Esophagus muscularis mucosa (tissue), 4 donors: ENCODE data around the gene CD28.

Experiments used
- CTCF ChIP-seq, 3 experiments: fragments of 200-600 bp in 2 of 3; fragments of 450-650 bp in 1 of 3; sonication (generic) in 2 of 3; IDR thresholded peaks; one replicate each; pipeline ENCODE4 v1.5.1; 2017 to 2019; ENCODE audit warnings: antibody characterized with exemption in 3 of 3, mild to moderate bottlenecking in 2 of 3, moderate library complexity in 1 of 3
- EP300 ChIP-seq: sonication (generic); formaldehyde crosslinking; IDR thresholded peaks from one replicate; pipeline ENCODE4 v1.6.1; 2017; ENCODE audit warnings: antibody characterized with exemption
- POLR2A ChIP-seq: fragments of 450-650 bp; IDR thresholded peaks from one replicate; pipeline ENCODE4 v1.6.1; 2017; ENCODE audit warnings: antibody characterized with exemption, moderate library complexity, mild to moderate bottlenecking, low read depth
- POLR2AphosphoS5 ChIP-seq, 2 donors: sonication (generic); formaldehyde crosslinking; IDR thresholded peaks; one replicate each; pipeline ENCODE4 v1.6.1; 2017; ENCODE audit warnings: antibody characterized with exemption in 2 of 2

DNA sequence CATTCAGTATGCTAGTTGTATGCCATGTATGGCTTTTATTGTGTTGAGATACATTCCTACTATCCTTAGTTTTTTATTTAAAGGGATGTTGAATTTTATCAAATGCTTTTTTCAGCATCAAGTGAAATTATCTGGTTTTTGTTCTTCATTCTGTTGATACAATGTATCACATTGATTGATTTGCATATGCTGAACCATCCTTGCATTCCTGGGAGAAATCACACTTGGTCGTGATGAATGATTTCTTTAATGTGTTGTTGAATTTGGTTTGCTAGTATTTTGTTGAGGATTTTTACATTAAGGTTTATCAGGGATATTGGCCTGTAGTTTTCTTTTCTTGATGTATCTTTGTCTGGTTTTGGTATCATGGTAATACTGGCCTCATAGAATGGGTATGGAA, 49.7 kb downstream of the CD28 start:
- no peak for TF ChIP-seq CTCF (IDR thresholded peaks at IDR 0.05)
- no peak for TF ChIP-seq POLR2AphosphoS5 (IDR thresholded peaks at IDR 0.05)
- no peak for TF ChIP-seq POLR2A
- TF ChIP-seq EP300 = no peak
